HCT116 (cell line): ENCODE measurements around the gene ARRDC5. TPM values are rescaled to one million over a fixed set of nuclear protein-coding genes. Genes with fewer than 3 reads are reported as not detected.
A peak's percentile ranks its signal among the peaks of the same experiment; 100 is the strongest.

ENCODE experiments used
- ATAC-seq: fragments of 200-7000 bp; cut with Tn5 transposase; 2 replicates; pipeline ENCODE4 v1.9.1; 2020; ENCODE audit warnings: mild to moderate bottlenecking, moderate library complexity
- BruUV-seq: library from RNA; stranded (reverse); fragments of 400-500 nt; replicated peaks from 2 replicates; lab custom pipeline; 2021; lab: Mats Ljungman, UMichigan
- CTCF ChIA-PET: fragments of 300-600 bp; sonication (Branson Sonifier 250); formaldehyde crosslinking; loops from one replicate; lab custom pipeline; 2021; ENCODE audit warnings: antibody characterized with exemption; lab: Charles Lee
- POLR2A ChIA-PET: fragments of 300-600, 350-600 bp; sonication (Branson Sonifier 250); formaldehyde crosslinking; loops from one replicate; lab custom pipeline; 2021; ENCODE audit warnings: antibody characterized with exemption; lab: Charles Lee
- RAD21 ChIA-PET, 2 experiments: fragments of 300-600 bp; sonication (Branson Sonifier 250); formaldehyde crosslinking; loops; one replicate each; lab custom pipeline; 2023; ENCODE audit warnings: low total read pairs in 2 of 2; ENCODE audit not compliant: uncharacterized antibody in 2 of 2, unreplicated experiment in 2 of 2, low non-redundant PET in 1 of 2; lab: Charles Lee
- DNase-seq: peaks from one replicate; pipeline ENCODE4 v3.0.0-alpha.2; 2010; ENCODE audit warnings: low read depth, low spot score
- H2AFZ ChIP-seq: fragments of 200-600 bp; shearing (Covaris generic), sonication (generic); 2 replicates; pipeline ENCODE4 v1.6.1; 2017; ENCODE audit warnings: low read depth, mixed run types, mixed read lengths, antibody characterized with exemption, low read length; ENCODE audit not compliant: poor library complexity, severe bottlenecking
- H3K27ac ChIP-seq: 2 replicates; pipeline ENCODE4 v1.5.1; 2012; ENCODE audit warnings: low read depth, low read length
- H3K27me3 ChIP-seq: fragments of 200-600 bp; sonication (generic); 2 replicates; pipeline ENCODE4 v1.6.1; 2016; ENCODE audit warnings: mixed run types, low read length, mixed read lengths; ENCODE audit not compliant: insufficient read depth
- H3K36me3 ChIP-seq, 2 experiments: fragments of 200-500 bp in 1 of 2; fragments of 200-600 bp in 1 of 2; sonication (Bioruptor generic) in 1 of 2; sonication (generic) in 1 of 2; 2 replicates each; pipeline versions ENCODE4 v1.5.1 to v1.6.1; 2014 to 2016; ENCODE audit warnings: low read length in 2 of 2, inconsistent platforms in 1 of 2, mixed read lengths in 1 of 2, mixed run types in 1 of 2; ENCODE audit not compliant: insufficient read depth in 2 of 2, control insufficient read depth in 1 of 2
- H3K4me1 ChIP-seq, 2 experiments: fragments of 200-600 bp in 1 of 2; sonication (generic) in 1 of 2; 2 replicates each; pipeline versions ENCODE4 v1.5.1 to v1.6.1; 2012 to 2017; ENCODE audit warnings: low read length in 2 of 2, inconsistent platforms in 1 of 2, mild to moderate bottlenecking in 1 of 2, mixed read lengths in 1 of 2, mixed run types in 1 of 2, moderate library complexity in 1 of 2; ENCODE audit not compliant: insufficient read depth in 2 of 2, control insufficient read depth in 1 of 2
- H3K4me2 ChIP-seq: fragments of 200-600 bp; sonication (generic); 2 replicates; pipeline ENCODE4 v1.6.1; 2017; ENCODE audit warnings: mixed run types, low read length, mixed read lengths
- H3K4me3 ChIP-seq, 2 experiments: fragments of 200-600 bp in 1 of 2; sonication (generic) in 1 of 2; replicated peaks in 1 of 2; 2 replicates each; pipeline ENCODE4 v1.5.1; 2011 to 2016; ENCODE audit warnings: low read length in 2 of 2, control low read depth in 1 of 2, low read depth in 1 of 2, mild to moderate bottlenecking in 1 of 2, mixed read lengths in 1 of 2, mixed run types in 1 of 2
- H3K79me2 ChIP-seq: fragments of 200-600 bp; sonication (generic); 2 replicates; pipeline ENCODE4 v1.6.1; 2017; ENCODE audit warnings: mild to moderate bottlenecking, mixed run types, low read length, moderate library complexity, mixed read lengths; ENCODE audit not compliant: insufficient read depth
- H3K9ac ChIP-seq: fragments of 200-600 bp; sonication (generic); 2 replicates; pipeline ENCODE4 v1.6.1; 2016; ENCODE audit warnings: low read length, mixed read lengths
- H3K9me2 ChIP-seq: fragments of 200-600 bp; sonication (generic), shearing (Covaris generic); 2 replicates; pipeline ENCODE4 v1.6.1; 2017; ENCODE audit warnings: mixed run types, mild to moderate bottlenecking, moderate library complexity; ENCODE audit not compliant: insufficient read depth
- H3K9me3 ChIP-seq, 2 experiments: fragments of 200-500 bp in 1 of 2; fragments of 200-600 bp in 1 of 2; sonication (Bioruptor generic) in 1 of 2; sonication (generic) in 1 of 2; 2 replicates each; pipeline ENCODE4 v1.6.1; 2014 to 2017; ENCODE audit warnings: low read length in 2 of 2, mixed read lengths in 2 of 2, inconsistent platforms in 1 of 2, low read depth in 1 of 2, mild to moderate bottlenecking in 1 of 2, mixed run types in 1 of 2, moderate library complexity in 1 of 2; ENCODE audit not compliant: control insufficient read depth in 1 of 2, insufficient read depth in 1 of 2
- H4K20me1 ChIP-seq: fragments of 200-600 bp; sonication (generic), shearing (Covaris generic); 2 replicates; pipeline ENCODE4 v1.6.1; 2017; ENCODE audit warnings: mixed run types, mild to moderate bottlenecking, moderate library complexity; ENCODE audit not compliant: insufficient read depth
- ATF3 ChIP-seq: IDR thresholded peaks from 2 replicates; pipeline ENCODE4 v1.6.1; 2012
- CBX3 ChIP-seq: IDR thresholded peaks from 2 replicates; pipeline ENCODE4 v1.6.1; 2012; ENCODE audit warnings: low read depth
- CEBPB ChIP-seq: IDR thresholded peaks from 2 replicates; pipeline ENCODE4 v1.6.1; 2012; ENCODE audit warnings: low read depth
- CTCF ChIP-seq, 3 experiments: fragments of 200-600 bp in 1 of 3; sonication (generic) in 1 of 3; IDR thresholded peaks in 2 of 3; conservative IDR thresholded peaks in 1 of 3; 2 replicates each; pipeline ENCODE4 v1.5.1; 2012 to 2017; ENCODE audit warnings: low read depth in 2 of 3, low read length in 2 of 3, antibody characterized with exemption in 1 of 3, borderline replicate concordance in 1 of 3, control low read depth in 1 of 3, mild to moderate bottlenecking in 1 of 3, mixed read lengths in 1 of 3, mixed run types in 1 of 3, moderate library complexity in 1 of 3; ENCODE audit not compliant: insufficient read depth in 1 of 3
- EGR1 ChIP-seq: IDR thresholded peaks from 2 replicates; pipeline ENCODE4 v1.6.1; 2012; ENCODE audit warnings: low read depth
- EZH2phosphoT487 ChIP-seq: fragments of 200-600 bp; IDR thresholded peaks from 2 replicates; pipeline ENCODE4 v1.6.1; 2018; ENCODE audit warnings: antibody characterized with exemption, borderline replicate concordance
- FOSL1 ChIP-seq: IDR thresholded peaks from 2 replicates; pipeline ENCODE4 v1.6.1; 2012; ENCODE audit warnings: low read depth
- MAX ChIP-seq: IDR thresholded peaks from 2 replicates; pipeline ENCODE4 v1.6.1; 2012
- POLR2A ChIP-seq: IDR thresholded peaks from 2 replicates; pipeline ENCODE4 v1.7.0; 2011; ENCODE audit warnings: borderline replicate concordance; ENCODE audit not compliant: insufficient read depth, insufficient read length; ENCODE audit errors: extremely low read depth
- POLR2AphosphoS5 ChIP-seq: IDR thresholded peaks from 2 replicates; pipeline ENCODE4 v1.6.1; 2011; ENCODE audit warnings: mild to moderate bottlenecking, low read depth, low read length, moderate library complexity
- RAD21 ChIP-seq: IDR thresholded peaks from 2 replicates; pipeline ENCODE4 v1.6.1; 2012; ENCODE audit warnings: low read depth, mild to moderate bottlenecking
- REST ChIP-seq: IDR thresholded peaks from 2 replicates; pipeline ENCODE4 v1.6.1; 2012; ENCODE audit warnings: low read depth
- SIN3A ChIP-seq: IDR thresholded peaks from 2 replicates; pipeline ENCODE4 v1.6.1; 2012; ENCODE audit warnings: low read depth
- SP1 ChIP-seq: IDR thresholded peaks from 2 replicates; pipeline ENCODE4 v1.6.1; 2012; ENCODE audit warnings: low read depth
- SRF ChIP-seq: IDR thresholded peaks from 2 replicates; pipeline ENCODE4 v1.6.1; 2012; ENCODE audit warnings: low read depth
- TCF7L2 ChIP-seq: IDR thresholded peaks from 2 replicates; pipeline ENCODE4 v1.7.0; 2011; ENCODE audit warnings: borderline replicate concordance, inconsistent platforms; ENCODE audit not compliant: insufficient read depth, insufficient read length; ENCODE audit errors: extremely low read depth
- ZFX ChIP-seq: fragments of 450-650 bp; IDR thresholded peaks from 2 replicates; pipeline ENCODE4 v1.6.1; 2017
- intact Hi-C: fragments of 100-400 bp; cut with micrococcal nuclease; formaldehyde crosslinking; loops from 2 replicates; pipeline ENCODE4 v1.10.0; 2022
- total RNA-seq: library from RNA; stranded (reverse); gene quantifications from one replicate; pipeline ENCODE4 v1.2.1, GENCODE V29; 2021; ENCODE audit not compliant: unreplicated experiment

ARRDC5 gene
- total RNA-seq, 1 experiment from 2014 or later = not detected

- no peaks in the 10 kb centered on the region for H3K9me3 ChIP-seq
- H3K4me2 ChIP-seq = no peak overlapping the region
- ChIA-PET RAD21 (interaction anchor here (0.7 to 1.9 kb wide), 4 partner anchors 42 to 180 kb away, joined by 3 to 14 read pairs (median 7); no protein-coding TSS in a partner anchor), CTCF (interaction anchor here (0.6 to 4.8 kb wide), 14 partner anchors 11 to 180 kb away, joined by 3 to 63 read pairs (median 4); partner anchors contain the start of genes FEM1A and PLIN3), POLR2A (interaction anchor here (0.6 to 1.5 kb wide), 2 partner anchors 15 to 42 kb away, joined by 3 to 5 read pairs; partner anchors contain the start of gene PLIN3)
- H3K4me3 ChIP-seq = no peak overlapping the region
- no peak overlapping the region for H3K9ac ChIP-seq
- TF ChIP-seq CBX3 = no peak
- TF ChIP-seq POLR2A = no peak
- TF ChIP-seq SRF = no peak
- no peak for TF ChIP-seq TCF7L2
- peak; percentile 71 for TF ChIP-seq RAD21
- no peak for TF ChIP-seq EZH2phosphoT487
- TF ChIP-seq MAX = no peak
- no peak for TF ChIP-seq EGR1
- no peak for TF ChIP-seq SIN3A
- TF ChIP-seq SP1 = no peak
- TF ChIP-seq REST = no peak
- no peak for TF ChIP-seq FOSL1
- no peak for TF ChIP-seq ZFX
- no peak for TF ChIP-seq ATF3
- peak; percentile 44 to 87 (median 87) for TF ChIP-seq CTCF (IDR thresholded peaks at IDR 0.05 in 2 of 3, conservative IDR thresholded peaks at IDR 0.05 in 1 of 3; ENCODE audit: borderline replicate concordance in 1 of 3, insufficient read depth in 1 of 3, low read depth in 2 of 3, low read length in 2 of 3)
- TF ChIP-seq CEBPB = no peak
- TF ChIP-seq POLR2AphosphoS5 = peak; percentile 48; the same call in 1 of the 2 replicates
- no peak for DNase-seq
- H3K79me2 ChIP-seq = peaks cover 3% of the 10 kb centered on the region; the same call in 1 of the 2 replicates
- no peaks in the 10 kb centered on the region for H3K4me1 ChIP-seq
- peaks cover 41 to 51% of the 10 kb centered on the region in 2 experiments for H3K36me3 ChIP-seq
- BruUV-seq = no TSS peak
- no peak overlapping the region for H2AFZ ChIP-seq
- intact Hi-C loops = loop anchor here (1.0 kb wide), 1 partner anchor 42 kb away; no protein-coding TSS in a partner anchor
- no peaks in the 10 kb centered on the region for H3K9me2 ChIP-seq
- peak; percentile 95 for ATAC-seq
- H3K27me3 ChIP-seq = no peaks in the 10 kb centered on the region
- H4K20me1 ChIP-seq = no peaks in the 10 kb centered on the region
- no peak overlapping the region for H3K27ac ChIP-seq
Observed at GRCh38 chr19:4851551-4852290, 51.0 kb downstream of the ARRDC5 start.
